Cardiac fibroblast (primary cell): ENCODE data around the gene CCT7.

Source experiments
- DNase-seq, 2 donors: peaks; one replicate each; pipeline versions ENCODE4 v3.0.0 to v3.0.0-alpha.2; 2010; ENCODE audit warnings: low read depth in 2 of 2
- H3K4me3 ChIP-seq, 2 donors: replicated peaks in 1 of 2; 1 replicate in 1 of 2; 2 replicates in 1 of 2; pipeline ENCODE4 v1.5.1; 2011; ENCODE audit warnings: low read depth in 2 of 2, low read length in 2 of 2, mild to moderate bottlenecking in 2 of 2, moderate library complexity in 1 of 2
- CTCF ChIP-seq: IDR thresholded peaks from one replicate; pipeline ENCODE4 v1.5.1; 2011; ENCODE audit warnings: low read depth, mild to moderate bottlenecking, low read length, inconsistent platforms

Gene CCT7

DNA sequence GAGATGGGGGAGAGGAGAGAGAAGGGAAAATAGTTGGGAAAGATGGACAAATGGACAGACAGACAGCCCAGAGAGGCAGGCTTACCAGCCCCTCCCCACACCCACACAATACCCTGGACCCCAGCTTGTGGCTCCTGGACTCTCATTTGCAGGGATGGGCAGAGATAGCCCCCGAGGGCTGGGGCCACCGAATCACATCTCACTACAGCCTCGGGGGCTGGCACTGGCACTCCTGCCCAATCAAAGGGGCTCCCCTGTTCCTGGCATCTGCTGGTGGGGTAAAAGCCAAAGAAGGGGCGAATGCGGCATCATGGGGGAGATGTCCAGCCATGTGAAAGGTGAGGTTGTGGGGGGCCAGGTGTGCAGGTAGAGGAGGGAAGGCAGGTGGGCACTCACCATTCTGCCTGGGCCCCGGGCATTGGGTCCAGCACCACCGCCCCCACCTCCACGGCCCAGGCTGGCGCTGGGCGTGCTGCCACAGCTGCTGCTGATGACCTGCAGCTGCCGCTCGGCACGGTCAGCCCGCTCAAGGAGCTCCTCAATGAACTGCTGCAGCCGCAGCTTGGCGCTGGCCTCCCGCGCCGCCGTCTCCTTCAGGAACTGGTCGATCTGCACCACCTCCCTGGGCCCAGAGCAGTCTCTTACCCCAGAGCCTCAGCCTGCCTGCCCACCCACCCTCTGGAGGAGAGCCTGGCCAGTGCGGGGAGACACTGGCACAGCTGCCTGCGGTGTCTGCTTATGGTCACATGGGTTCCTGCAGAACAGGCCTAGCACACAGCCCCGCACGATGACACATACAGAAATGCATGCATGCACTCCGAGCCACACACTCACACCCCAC, 32.2 kb downstream of the CCT7 start:
- no peak for TF ChIP-seq CTCF
- H3K4me3 ChIP-seq: no peak overlapping the region
- DNase-seq: no peak

DNA sequence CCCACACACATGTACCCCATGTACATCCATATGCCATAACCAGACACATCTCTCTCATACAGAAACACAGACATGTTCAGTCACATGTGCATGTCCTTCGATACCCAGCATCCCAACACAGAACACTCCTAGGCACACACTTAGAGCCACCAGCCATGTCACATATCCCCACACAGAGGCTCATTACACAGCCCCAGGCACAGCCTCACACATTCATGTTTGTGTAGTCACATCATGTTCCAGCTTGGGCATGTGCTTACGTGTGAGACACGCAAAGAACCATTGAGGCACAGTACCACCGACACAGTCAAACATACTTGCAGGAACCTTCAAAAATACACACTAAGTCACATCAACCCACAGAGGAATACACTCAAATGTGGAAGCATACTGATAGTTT, 32.9 kb downstream of the CCT7 start:
- TF ChIP-seq CTCF: no peak
- DNase-seq: no peak
- H3K4me3 ChIP-seq: no peak overlapping the region

DNA sequence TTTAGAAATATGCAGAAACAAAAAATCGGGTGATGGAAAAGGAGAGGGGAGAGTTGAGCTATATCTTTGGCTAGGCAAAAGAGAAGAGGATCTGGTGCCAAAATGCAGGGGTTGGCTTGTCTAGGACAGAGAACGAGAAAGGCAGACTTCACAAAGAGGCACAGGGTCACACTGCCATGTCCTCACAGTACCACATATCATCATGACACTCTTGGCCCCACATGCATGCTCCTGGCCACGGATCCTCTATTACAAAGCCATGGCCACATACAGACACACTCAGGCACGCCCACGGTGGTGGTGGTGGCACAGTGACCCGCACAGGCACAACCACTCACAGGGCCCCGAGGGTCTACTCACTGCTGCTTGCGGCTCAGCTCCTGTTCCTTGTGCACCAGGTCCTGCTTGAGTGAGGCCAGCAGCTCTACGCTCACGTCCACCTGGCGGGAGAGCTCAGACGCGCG, 34.3 kb downstream of the CCT7 start:
- no peak overlapping the region for H3K4me3 ChIP-seq
- no peak for TF ChIP-seq CTCF
- DNase-seq: no peak

DNA sequence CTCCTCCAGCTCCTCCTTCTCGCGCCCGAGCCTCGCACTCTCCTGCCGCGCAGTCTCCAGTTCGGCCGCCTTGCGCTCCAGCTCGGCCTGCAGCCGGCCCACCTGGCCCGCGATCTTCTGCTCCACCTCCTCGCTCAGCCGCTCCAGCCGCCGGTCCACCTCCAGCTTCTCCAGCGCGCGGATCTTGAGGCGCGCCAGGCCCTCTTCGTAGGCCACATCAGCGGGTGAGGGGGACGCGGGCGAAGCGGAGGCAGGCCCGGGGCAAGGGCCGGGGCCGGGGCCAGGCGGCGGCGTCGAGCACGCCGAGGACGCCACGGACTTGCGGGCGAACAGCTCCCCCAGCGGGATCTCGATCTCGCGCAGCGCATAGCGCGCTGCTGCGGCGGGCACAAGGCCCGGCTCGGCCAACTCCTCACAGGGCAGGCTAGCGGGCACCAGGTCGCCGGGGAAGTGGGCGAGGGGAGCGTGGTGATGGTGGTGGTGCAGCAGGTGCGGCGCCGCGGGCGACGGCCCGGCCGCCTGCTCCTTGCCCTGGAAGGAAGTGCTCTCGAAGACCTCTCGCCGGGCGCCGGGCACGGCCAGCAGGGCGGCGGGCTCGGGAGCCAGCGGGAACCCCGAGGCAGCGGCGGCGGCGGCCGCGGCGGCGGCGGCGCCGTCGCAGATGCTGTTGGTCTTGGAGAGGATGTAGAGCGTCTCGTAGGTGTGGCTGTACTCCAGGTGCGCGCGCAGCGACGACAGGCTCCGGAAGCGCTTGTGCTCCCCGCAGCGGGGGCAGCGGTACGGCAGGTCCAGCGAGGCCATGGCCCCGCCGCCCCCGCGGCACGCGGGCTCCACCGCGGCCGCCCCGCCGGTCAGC, 35.0 kb downstream of the CCT7 start:
- no peak for TF ChIP-seq CTCF
- no peak overlapping the region for H3K4me3 ChIP-seq
- peak in 1 of 2 donors; percentile 21 for DNase-seq

DNA sequence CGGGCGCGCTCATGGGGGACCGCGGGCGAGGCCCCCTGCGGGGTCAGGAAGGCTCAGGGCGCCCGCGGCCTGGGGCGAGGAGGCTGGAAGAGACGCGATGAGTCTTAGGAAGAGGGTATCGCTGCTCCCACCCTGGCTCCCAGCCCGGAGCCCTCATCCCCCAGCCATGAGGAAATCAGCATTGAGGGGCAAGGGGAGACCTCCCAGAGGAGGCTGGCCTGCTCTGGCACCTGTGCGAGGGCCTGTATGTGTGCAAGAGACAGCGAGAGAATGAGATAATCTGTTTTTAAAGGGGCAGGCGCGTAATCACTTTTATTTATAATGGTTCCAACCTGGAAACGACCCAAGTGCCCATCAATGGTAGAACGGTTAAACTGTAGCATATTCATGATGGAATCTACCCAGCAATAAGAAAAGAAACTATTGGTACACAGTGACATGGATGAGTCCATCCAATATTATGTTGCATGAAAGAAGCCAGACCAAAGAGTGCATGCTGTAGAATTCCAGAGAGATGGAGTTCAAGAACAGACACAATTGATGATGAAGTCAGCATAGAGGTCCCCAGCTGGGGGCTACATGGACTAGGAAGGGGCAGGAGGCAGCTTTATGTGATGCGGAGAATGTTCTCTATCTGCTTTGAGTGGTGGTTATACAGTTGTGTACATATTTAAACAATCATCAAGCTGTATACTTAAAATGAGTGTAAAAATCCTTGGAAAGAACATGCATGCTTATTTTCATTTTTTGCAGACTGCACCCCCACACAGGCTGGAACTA, 35.8 kb downstream of the CCT7 start:
- H3K4me3 ChIP-seq: no peak overlapping the region
- DNase-seq: no peak
- TF ChIP-seq CTCF: no peak

GRCh38 chr2:73272270-73272669, 38.2 kb downstream of the CCT7 start:
- no peak overlapping the region for H3K4me3 ChIP-seq
- no peak for TF ChIP-seq CTCF
- DNase-seq: no peak
